HG03108 (cell line): ENCODE results near the gene IL2RG.

Source experiments
- ATAC-seq: cut with Tn5 transposase; IDR thresholded peaks from one replicate; pipeline ENCODE4 v1.9.1; 2021; ENCODE audit warnings: moderate library complexity; ENCODE audit not compliant: unreplicated experiment

IL2RG gene

GRCh38 chrX:71111141-71111843 is at the start of gene IL2RG:
Gene IL2RG, minus strand, starts transcription at chrX:71111577. Its CDS starts 38 bp downstream, at chrX:71111539.
- peak; percentile 88 for ATAC-seq

DNA sequence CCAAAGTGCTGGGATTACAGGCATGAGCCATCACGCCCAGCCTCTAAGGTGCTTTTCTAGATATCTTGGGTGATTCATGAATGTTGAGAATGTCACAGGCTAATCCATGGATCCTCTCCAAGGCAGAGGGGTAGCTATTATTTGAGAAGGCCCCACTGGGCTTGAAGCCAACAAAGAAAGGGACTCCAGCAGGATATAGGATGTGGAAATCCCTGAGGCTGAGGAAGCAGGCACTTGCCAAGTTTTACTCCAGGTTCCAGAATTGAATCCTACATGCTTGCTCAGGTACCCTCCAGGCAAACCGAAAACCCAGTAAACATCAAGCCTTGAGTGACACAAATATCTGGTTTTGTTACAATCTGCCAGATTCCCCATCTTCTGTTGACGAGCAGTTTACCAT is 49.1 kb upstream of the IL2RG start:
- ATAC-seq = no peak

GRCh38 chrX:71159335-71159734 is 48.0 kb upstream of the IL2RG start:
- ATAC-seq = no peak

- ATAC-seq = no peak
Observed at GRCh38 chrX:71158603-71159002, 47.2 kb upstream of the IL2RG start.

GRCh38 chrX:71154641-71155040 is 43.3 kb upstream of the IL2RG start:
- no peak for ATAC-seq

- ATAC-seq = no peak
Observed at GRCh38 chrX:71154196-71154595, 42.8 kb upstream of the IL2RG start.

DNA sequence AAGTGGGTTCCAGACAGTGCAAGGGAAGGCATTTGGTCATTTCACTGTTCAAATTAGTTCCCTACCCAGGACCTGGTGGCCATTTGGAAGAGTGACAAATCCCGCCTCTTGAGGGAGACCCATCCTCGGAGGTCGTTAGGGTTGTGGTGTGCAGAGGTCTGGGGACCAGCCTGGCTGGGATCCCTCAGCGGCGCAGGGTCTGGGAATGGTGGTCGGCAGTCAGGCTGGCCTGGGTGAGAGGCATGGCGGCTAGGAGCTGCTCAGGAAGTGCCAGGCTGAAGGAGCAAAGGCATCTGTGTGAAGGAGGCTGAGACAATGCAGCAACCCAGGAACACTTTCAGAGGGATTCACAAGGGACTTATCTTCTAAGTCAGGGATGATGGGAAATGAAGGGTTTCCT is 40.0 kb upstream of the IL2RG start:
- no peak for ATAC-seq

DNA sequence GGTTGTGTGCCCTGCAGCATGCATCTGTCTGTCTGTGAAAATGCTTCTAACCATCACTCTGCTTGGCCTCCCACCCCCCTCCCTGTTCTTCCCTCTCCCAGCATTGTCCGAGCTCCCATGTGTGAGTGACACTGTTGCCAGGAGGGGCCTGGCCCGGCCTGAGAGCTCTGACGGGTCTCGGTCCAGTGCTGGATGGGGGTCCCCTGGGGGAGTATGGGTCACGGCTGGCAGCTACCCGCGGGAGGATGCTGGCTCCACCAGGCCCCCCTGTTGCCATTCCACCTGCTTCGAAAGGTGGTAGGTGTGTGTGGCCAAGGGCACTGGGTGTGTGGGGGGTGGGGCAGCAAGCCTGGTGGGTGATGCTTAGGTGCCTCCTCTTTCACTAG is 36.9 kb upstream of the IL2RG start:
- ATAC-seq = no peak

DNA sequence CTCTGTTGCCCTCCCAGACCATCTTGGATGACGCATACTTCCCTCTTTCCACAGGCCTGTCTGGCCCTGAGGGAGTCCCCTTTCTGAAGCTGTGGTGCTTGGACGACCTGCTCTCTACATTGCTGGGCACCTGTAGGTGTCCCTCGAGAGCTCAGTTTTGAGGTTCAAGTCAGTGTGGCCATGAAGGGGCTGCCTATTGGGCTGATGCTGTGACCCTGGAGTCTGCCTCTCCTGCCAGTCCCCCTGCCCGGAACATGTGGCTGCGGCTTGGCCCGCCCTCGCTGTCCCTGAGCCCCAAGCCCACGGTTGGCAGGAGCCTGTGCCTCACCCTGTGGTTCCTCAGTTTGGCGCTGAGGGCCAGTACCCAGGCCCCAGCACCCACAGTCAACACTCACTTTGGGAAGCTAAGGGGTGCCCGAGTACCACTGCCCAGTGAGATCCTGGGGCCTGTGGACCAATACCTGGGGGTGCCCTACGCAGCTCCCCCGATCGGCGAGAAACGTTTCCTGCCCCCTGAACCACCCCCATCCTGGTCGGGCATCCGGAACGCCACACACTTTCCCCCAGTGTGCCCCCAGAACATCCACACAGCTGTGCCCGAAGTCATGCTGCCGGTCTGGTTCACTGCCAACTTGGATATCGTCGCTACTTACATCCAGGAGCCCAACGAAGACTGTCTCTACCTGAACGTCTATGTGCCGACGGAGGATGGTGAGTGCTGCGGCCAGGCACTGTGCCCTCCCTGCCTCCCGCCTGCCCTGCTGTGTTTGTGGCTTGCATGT is 36.3 kb upstream of the IL2RG start:
- ATAC-seq = no peak

- no peak for ATAC-seq
Observed at GRCh38 chrX:71144651-71145050, 33.3 kb upstream of the IL2RG start, which contains the start of gene NLGN3. Gene NLGN3, plus strand, starts transcription at chrX:71144841. Its CDS starts 2,909 bp downstream, at chrX:71147750.

DNA sequence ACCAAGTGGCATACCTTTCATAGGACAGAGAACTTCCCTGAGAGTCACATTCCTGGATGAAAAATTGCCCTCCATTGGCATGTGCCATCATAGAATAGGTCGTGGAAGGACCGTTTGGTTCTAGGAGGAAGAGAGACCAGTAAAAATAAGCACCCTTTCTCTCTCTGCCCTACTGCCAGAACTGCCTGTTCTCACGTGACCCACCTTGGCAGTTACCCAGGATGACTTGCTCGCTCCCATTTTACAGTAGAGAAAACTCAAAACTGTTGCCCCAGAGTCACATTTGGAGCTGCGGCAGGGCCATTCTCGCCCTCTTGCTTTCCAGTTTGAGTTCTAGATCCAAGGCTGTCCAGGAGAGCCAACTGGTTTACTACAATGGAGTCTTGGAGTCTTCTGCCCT is 32.1 kb upstream of the IL2RG start:
- no peak for ATAC-seq

GRCh38 chrX:71140440-71140839 is 29.1 kb upstream of the IL2RG start:
- ATAC-seq = no peak

GRCh38 chrX:71131510-71131909 is 20.1 kb upstream of the IL2RG start:
- ATAC-seq = no peak

GRCh38 chrX:71128915-71129765 is 17.8 kb upstream of the IL2RG start:
- ATAC-seq = no peak

GRCh38 chrX:71128166-71128833 is 16.9 kb upstream of the IL2RG start:
- ATAC-seq = no peak

- no peak for ATAC-seq
Observed at GRCh38 chrX:71118985-71119535, 7.7 kb upstream of the IL2RG start.

- peak; percentile 94 for ATAC-seq
Observed at GRCh38 chrX:71118032-71118984, 6.9 kb upstream of the IL2RG start, which contains the start of gene MED12. Gene MED12, plus strand, starts transcription at chrX:71118596. Its CDS starts 159 bp downstream, at chrX:71118755.

DNA sequence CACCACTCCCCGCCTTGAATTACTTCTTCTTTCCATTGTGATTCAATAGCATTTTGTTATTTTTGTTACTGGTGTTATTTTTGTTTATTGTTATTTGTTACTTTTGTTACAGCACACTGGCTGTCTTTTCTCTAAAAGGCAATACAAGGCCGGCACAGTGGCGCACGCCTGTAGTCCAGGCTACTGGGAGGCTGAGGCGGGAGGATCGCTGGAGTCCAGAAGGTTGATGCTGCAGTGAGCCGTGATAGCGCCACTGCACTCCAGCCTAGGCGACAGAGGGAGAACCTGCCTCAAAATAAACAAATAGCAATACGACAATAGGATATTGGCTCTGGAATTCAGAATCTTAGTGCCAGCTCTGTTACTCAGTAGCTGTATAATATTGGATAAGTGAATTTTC is 6.0 kb upstream of the IL2RG start:
- ATAC-seq = no peak

- ATAC-seq = no peak
Observed at GRCh38 chrX:71111921-71112431, 599 bp upstream of the IL2RG start.
